ENCODE measurements around the gene PICALM.
A peak's percentile ranks its signal among the peaks of the same experiment; 100 is the strongest.

The PICALM gene

DNA sequence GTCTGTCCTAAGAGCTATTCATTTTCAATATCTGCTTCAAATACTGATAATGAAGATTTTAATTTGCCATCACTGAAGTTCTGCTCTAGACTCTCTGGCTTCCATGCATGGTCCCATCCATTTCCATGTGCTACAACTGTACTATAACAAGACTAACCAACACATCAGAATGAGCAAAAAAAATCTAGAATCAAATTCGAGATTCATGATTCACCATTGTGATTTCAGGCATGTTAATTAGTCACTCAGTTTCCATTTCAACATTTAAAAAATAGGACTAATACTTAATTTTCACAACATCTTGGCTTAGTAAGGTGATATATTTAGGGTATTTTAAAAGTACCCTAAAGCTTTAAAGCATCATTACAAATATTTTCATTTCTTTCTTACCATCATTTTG is 22.8 kb downstream of the PICALM start:
- no peak for DNase-seq (ENCODE audit: low read depth)

- DNase-seq (ENCODE audit: low read depth), result no peak
Measured at GRCh38 chr11:86043765-86044503, 24.9 kb downstream of the PICALM start.

- peak; percentile 81 for DNase-seq (ENCODE audit: low read depth)
Measured at GRCh38 chr11:86041975-86042378, 26.9 kb downstream of the PICALM start.

DNA sequence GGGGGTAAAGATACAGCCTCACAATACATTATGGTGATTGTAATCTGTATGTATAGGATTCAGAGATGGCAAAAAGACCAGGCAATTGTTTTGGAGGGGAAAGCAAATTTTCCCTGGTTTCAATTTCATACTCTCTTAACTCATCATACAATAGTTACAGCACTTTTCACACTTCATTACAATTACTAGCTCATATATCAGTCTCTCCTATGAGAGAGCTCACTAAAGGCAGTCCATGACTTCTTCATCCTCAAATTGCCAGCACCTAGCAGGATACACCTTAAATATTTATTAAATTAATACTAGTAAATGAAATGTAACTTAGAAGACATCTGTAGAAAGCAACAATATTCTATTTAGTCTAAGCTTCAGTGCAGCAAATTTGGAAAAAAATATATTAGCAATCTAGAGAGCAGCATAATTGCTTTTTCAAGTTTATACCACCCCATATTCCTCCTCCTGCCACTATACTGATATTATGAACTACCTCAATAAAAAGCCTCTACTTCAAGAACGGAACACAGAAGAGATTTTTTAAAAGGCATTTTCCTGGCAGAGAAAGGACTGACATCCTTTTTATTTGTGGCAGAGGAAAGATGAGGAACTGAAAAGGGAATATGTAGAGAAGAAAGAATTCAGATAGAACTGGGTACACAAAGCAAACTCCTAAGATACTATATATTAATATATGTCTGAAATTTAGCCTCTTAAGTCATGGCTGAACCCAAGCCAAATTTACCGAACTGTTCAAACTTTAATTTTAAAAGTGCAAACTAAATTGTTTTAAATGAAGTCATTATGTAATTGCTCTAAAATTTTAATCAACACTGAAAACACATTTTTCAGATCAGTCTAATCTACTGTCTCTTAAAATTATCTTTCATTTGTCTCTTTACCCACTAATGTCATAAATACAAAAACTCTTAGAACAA is 27.7 kb downstream of the PICALM start:
- DNase-seq (ENCODE audit: low read depth), result no peak

DNA sequence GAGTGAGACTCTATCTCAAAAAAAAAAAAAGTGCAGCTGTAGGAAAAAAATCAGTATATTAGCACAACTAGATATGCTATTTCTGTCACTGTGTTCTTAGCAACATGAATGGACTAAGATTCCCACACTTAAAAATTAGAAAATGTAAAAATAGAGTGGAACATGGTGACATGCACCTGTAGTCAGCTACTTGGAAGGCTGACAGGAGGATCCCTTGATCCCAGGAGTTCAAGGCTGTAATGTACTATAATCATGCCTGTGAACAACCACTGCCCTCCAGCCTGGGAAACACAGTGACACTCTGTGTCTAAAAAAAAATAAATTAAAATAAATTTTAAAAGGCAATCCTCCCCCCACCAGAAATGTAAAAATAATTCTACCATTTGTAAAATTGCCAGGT is 29.8 kb downstream of the PICALM start:
- no peak for DNase-seq (ENCODE audit: low read depth)

- DNase-seq (ENCODE audit: low read depth), result no peak
Measured at GRCh38 chr11:86037743-86038142, 31.1 kb downstream of the PICALM start.

DNA sequence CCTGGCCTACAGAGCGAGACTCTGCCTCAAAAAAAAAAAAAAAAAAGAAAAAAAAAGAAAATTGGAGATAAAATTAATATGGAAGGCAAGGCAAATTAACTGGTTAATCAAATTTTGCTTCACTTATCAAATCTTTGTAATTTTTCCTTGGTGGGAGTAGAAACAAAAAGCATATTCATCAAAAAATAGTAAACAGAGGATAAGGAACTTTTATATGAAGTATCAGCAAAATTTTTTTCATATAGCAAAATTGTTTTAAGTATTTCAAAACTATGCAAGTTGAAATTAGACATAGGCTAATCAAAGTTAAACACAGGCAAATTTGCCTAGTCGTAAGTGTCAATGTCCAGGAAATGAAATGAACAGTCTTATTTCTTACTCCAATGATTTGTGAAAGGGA is 33.0 kb downstream of the PICALM start:
- no peak for DNase-seq (ENCODE audit: low read depth)

DNA sequence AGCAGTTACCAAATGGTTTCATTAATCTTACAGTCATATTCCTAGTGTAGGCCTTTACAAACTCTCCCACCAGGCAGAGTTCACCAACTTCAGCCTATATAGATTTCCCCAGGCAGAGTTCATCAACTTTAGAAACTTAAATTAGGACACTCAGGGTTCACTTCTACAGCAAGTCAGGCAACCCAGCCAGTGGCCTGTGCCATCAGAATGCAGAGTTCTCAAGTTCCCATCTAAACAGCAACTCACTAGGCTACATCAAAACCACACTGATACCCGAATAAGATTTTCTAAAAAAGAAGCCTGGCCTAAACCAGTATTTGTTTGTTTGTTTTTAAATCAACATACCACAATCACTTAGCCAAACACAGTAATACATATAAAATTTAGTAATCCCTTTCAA is 33.7 kb downstream of the PICALM start:
- no peak for DNase-seq (ENCODE audit: low read depth)

DNA sequence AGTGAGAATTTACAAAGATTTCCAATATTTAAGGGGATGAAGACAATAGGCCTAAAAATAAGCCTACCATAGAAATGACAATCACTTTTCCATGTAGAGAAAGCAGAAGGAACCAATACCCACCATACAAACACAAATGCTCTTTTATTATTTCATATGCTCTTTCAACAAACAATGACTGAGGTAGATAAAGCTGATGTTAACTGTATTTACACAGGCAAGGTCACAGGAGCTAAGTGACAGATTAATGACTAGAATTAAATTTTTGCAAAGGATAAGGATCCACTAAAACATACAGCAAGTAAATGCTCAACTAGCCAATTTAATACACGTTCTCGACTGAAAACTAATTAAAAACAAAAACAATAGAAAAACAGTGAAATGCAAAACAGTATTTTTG is 34.2 kb downstream of the PICALM start:
- no peak for DNase-seq (ENCODE audit: low read depth)

DNA sequence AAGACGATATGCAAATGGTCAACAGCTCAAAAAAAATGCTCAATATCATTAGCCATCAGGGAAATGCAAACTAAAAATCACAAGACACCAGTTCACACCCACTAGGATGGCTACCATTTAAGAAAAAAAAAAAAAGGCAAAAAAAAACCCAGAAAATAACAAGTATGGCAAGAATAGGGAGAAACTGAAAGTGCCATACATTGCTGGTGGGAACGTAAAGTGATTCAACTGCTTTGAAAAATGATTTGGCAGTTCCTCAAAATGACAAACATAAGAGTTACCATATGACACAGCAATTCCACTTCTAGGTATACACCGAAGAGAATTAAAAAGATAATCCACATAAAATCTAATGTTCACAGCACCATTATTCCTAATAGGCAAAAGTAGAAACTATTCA is 47.5 kb downstream of the PICALM start:
- no peak for DNase-seq (ENCODE audit: low read depth)

- DNase-seq (ENCODE audit: low read depth), result no peak
Measured at GRCh38 chr11:86018249-86018648, 50.6 kb downstream of the PICALM start.

DNA sequence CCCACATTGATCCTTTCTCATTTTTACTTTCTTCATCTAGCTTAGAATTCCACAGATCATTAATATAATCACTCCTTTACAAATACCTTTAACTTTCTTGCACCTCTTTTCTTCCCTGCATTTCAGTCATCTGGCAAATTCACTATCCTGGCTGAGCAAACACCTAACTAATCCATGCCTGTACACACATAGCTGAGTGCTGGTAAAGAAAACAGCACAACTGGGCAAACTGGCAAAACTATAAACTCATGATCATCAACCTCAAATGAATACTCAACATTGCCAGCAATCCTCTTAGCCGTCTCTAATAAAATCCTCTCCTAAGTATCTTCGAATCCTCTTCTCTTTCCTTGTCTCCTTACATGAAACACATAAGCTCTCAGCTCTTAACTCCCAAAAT is 52.4 kb downstream of the PICALM start:
- DNase-seq (ENCODE audit: low read depth), result no peak

- no peak for DNase-seq (ENCODE audit: low read depth)
Measured at GRCh38 chr11:86015699-86016098, 53.2 kb downstream of the PICALM start.

- no peak for DNase-seq (ENCODE audit: low read depth)
Measured at GRCh38 chr11:86014221-86014620, 54.7 kb downstream of the PICALM start.

DNA sequence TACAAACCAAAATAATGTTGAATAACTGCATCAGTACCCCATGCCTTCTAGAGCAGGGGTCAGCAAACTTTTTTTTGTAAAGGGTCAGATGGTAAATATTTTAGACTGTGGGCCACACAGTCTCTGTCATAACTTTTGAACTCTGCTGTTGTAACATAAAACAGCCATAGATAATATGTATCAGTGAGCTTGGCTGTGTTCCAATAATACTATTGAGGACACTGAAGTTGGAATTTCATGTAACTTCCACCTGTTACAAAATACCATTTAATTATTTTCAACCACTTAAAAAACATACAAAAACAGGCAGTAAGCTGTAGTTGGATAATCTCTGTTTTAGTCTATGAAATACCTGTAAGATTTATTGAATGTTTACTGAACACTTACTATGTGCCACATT is 55.2 kb downstream of the PICALM start:
- no peak for DNase-seq (ENCODE audit: low read depth)

- DNase-seq (ENCODE audit: low read depth), result no peak
Measured at GRCh38 chr11:86011175-86011574, 57.7 kb downstream of the PICALM start.

DNA sequence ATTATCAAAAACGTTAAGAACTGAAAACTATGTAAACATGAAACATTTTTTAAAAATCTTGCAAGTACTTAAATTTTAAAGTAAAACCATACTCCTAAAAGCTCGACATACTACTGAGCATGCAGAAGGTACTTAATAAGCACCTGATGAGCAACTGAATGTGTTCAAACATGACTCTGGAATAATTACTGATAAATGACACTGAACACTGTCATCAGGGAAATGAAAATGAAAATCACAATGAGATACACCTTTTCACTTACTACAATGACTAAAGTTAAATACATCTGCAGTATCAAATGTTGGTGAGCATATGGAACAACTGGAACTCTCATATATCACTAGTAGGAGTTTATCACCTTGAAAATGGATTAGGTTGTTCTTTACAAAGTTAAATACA is 65.2 kb downstream of the PICALM start:
- no peak for DNase-seq (ENCODE audit: low read depth)

GRCh38 chr11:86002431-86002830 is 66.5 kb downstream of the PICALM start:
- DNase-seq (ENCODE audit: low read depth), result no peak

DNA sequence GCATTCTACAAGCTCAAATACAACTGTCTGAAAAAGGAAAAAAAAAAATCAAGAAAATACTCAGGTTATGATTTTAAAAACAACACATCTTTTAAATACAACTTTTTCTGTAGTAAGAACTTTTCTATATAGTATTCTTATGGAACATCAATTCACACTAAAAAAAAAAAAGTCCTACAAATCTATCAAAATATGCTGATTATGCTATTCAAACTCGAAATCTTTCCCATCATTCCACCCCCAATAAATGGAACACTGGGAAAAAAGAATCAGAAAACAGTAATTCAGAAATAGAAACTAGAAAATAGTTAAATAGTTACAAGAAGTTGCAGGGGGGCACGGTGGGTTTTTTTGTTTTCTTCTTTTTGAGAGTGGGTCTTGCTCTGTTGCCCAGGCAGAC is 77.4 kb downstream of the PICALM start:
- no peak for DNase-seq (ENCODE audit: low read depth)

DNA sequence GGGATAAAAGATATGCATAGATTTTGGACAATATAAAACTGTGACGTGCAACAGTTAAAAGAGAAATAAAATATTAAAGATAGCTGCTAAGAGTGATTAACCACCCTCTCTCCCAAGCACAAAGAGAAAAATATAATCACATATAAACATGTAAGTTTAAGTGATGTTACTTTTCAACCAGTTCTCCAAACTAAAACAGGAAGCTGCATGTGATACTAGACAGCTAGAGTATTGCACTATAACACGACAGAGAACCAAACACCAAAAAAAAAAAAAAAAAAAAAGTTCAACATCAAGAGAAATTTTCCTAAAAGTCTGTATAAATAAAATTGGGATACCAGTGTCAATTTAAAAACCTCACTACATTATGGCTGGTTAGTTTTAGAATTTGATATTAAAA is 79.1 kb downstream of the PICALM start:
- no peak for DNase-seq (ENCODE audit: low read depth)

DNA sequence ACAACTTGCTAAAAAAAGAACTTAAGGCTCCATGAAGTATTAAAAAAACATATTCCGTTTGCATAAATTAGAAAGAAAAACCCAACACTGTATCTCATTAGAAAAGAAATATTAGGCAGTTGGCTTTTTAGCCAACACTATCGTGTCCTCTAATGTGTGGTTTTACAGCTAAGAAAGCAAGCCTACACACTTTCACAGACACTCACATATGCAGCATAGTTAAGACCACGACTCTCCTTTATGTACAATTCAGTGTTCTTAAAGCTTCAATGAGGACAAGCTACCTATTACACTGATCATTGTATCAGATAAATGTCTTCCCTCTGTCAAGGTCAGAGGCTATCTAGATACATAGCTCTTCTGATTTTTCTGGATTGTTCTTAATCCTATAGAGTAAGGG is 80.1 kb downstream of the PICALM start:
- DNase-seq (ENCODE audit: low read depth), result no peak

DNA sequence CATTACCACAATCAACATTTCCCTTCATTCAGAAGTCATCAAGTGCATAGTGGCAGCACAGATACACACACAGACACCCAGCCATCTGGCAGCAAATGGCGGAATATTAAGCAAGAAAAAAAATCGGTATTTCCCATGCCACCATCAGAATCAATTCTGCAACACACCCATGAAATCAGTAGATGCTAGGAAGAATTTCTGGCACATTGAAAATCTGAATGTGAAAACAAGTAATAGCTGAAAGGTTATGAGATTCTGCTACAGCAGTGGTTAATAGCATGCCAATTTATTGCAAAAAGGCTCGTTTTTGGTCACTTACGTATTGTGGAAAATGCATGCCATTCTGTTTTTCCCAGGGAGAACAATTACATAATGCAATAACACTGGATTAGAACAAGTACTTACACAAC is 91.1 kb downstream of the PICALM start:
- no peak for DNase-seq (ENCODE audit: low read depth)

- no peak for DNase-seq (ENCODE audit: low read depth)
Measured at GRCh38 chr11:85976525-85976924, 92.4 kb downstream of the PICALM start.
